ENCODE data around the gene SYNDIG1. TPM values are rescaled to one million over a fixed set of nuclear protein-coding genes. Genes with fewer than 3 reads are reported as not detected.

Gene SYNDIG1
- polyA plus RNA-seq, 2 of the 4 experiments (the other 2 are of a cell fraction) = 0.96 to 2.6 TPM

- TF ChIP-seq E2F6 (IDR thresholded peaks at IDR 0.05; ENCODE audit: borderline replicate concordance, low read depth) (no peak), RAD21 (conservative IDR thresholded peaks at IDR 0.05 in 1 of 2, IDR thresholded peaks at IDR 0.05 in 1 of 2) (no peak), TFCP2L1 (CRISPR knock-in tag; IDR thresholded peaks at IDR 0.05) (no peak), ZFP36 (IDR thresholded peaks at IDR 0.05; ENCODE audit: borderline replicate concordance, partially characterized antibody) (no peak), EP300 (IDR thresholded peaks at IDR 0.05) (no peak), REST (IDR thresholded peaks at IDR 0.05) (no peak), FOSB (CRISPR knock-in tag; IDR thresholded peaks at IDR 0.05) (no peak), BHLHE40 (IDR thresholded peaks at IDR 0.05; ENCODE audit: low read depth, low read length) (no peak), PHF8 (IDR thresholded peaks at IDR 0.05; ENCODE audit: borderline replicate concordance, low read depth) (no peak), CHD4 (IDR thresholded peaks at IDR 0.05; ENCODE audit: borderline replicate concordance) (no peak), RNF2 (IDR thresholded peaks at IDR 0.05; ENCODE audit: borderline replicate concordance, low read depth) (no peak), RFX5 (IDR thresholded peaks at IDR 0.05) (no peak), ZNF302 (CRISPR knock-in tag; IDR thresholded peaks at IDR 0.05) (no peak), POLR2A (IDR thresholded peaks at IDR 0.05; ENCODE audit: low read length) (no peak), MAX (IDR thresholded peaks at IDR 0.05) (no peak), JUN (IDR thresholded peaks at IDR 0.05) (no peak), HES2 (IDR thresholded peaks at IDR 0.05) (no peak), MYC (IDR thresholded peaks at IDR 0.05; ENCODE audit: borderline replicate concordance, low read length) (no peak), SREBF2 (IDR thresholded peaks at IDR 0.05) (no peak)
- Histone ChIP-seq H3K4me3 (no peak overlapping the region), H3K4me2 (no peak overlapping the region), H3K27ac (peak overlapping the region in 1 of 2 experiments; percentile 5; a peak in 1 of 6 replicates), H3K9me3 (no peaks in the 10 kb centered on the region), H3K4me1 (peaks cover 26% of the 10 kb centered on the region)
- ATAC-seq (no peak), FAIRE-seq (no peak), DNase-seq (ENCODE audit: low read depth in 1 of 2, low spot score in 1 of 2) (no peak)
- 79% methylated on average over 10 of the region's 11 CpGs for WGBS (ENCODE audit: missing lambda C conversion rate)
- CTCF ChIA-PET = interaction anchor here (1.1 kb wide), 1 partner anchor 36 kb away, joined by 3 read pairs; no protein-coding TSS in a partner anchor
- POLR2A ChIA-PET = no interaction called here
These were observed 207.0 kb downstream of the SYNDIG1 start for GRCh38 chr20:24676353-24676977.

DNA sequence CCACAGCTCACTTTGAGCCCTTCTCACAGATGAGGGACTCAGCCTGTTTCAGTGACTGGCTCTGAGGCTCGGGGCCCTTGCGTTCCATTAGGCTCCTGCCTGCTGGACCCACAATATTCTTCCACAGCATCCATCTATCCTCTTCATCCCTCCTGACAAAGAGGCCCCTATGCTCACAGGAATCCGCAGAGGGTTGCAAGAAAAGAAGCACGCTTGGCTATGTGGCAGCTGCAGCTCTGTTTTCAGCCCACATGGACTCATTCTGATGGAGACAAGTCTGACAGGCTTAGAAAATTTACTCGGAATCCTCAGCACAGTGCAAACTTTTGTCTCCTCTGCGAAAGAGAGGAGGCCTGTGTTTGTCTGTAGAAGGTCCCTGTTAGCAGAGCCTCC lies 207.5 kb downstream of the SYNDIG1 start:
- whole genome bisulfite sequencing (ENCODE audit: missing lambda C conversion rate) = 72% methylated on average over 6 of the region's 6 CpGs
- TF ChIP-seq HMGXB4 (CRISPR knock-in tag; IDR thresholded peaks at IDR 0.05; ENCODE audit: borderline replicate concordance) (no peak), POLR2AphosphoS2 (conservative IDR thresholded peaks at IDR 0.05; ENCODE audit: low read length) (no peak)

More for the DNA sequence above, 207.5 kb downstream of the SYNDIG1 start:
- peak overlapping the region in 1 of 2 experiments; percentile 5; a peak in 1 of 6 replicates for H3K27ac ChIP-seq
- no peaks in the 10 kb centered on the region for H3K9me3 ChIP-seq
- DNase-seq (ENCODE audit: low read depth in 1 of 2, low spot score in 1 of 2) (no peak), FAIRE-seq (no peak), ATAC-seq (no peak)
- H3K4me2 ChIP-seq = no peak overlapping the region
- H3K4me1 ChIP-seq = peaks cover 24% of the 10 kb centered on the region
- ChIA-PET CTCF (interaction anchor here (1.3 kb wide), 1 partner anchor 31 kb away, joined by 3 read pairs; no protein-coding TSS in a partner anchor), POLR2A (interaction anchor here (1.1 kb wide), 1 partner anchor 14 kb away, joined by 7 read pairs; no protein-coding TSS in a partner anchor)
- no peak overlapping the region for H3K4me3 ChIP-seq
